LNCAP (cell line): ENCODE measurements around the gene TRABD2B.

Source experiments
- CTCF ChIP-seq: fragments of 450-650 bp; IDR thresholded peaks from 2 replicates; pipeline ENCODE4 v1.5.1; 2017; ENCODE audit warnings: mild to moderate bottlenecking

Gene TRABD2B

GRCh38 chr1:47713975-47714767 lies 283.0 kb downstream of the TRABD2B start:
- TF ChIP-seq CTCF, result no peak

GRCh38 chr1:47713333-47713953 lies 283.7 kb downstream of the TRABD2B start:
- no peak for TF ChIP-seq CTCF

GRCh38 chr1:47712596-47713299 lies 284.4 kb downstream of the TRABD2B start:
- no peak for TF ChIP-seq CTCF

GRCh38 chr1:47711848-47712492 lies 285.2 kb downstream of the TRABD2B start:
- no peak for TF ChIP-seq CTCF

DNA sequence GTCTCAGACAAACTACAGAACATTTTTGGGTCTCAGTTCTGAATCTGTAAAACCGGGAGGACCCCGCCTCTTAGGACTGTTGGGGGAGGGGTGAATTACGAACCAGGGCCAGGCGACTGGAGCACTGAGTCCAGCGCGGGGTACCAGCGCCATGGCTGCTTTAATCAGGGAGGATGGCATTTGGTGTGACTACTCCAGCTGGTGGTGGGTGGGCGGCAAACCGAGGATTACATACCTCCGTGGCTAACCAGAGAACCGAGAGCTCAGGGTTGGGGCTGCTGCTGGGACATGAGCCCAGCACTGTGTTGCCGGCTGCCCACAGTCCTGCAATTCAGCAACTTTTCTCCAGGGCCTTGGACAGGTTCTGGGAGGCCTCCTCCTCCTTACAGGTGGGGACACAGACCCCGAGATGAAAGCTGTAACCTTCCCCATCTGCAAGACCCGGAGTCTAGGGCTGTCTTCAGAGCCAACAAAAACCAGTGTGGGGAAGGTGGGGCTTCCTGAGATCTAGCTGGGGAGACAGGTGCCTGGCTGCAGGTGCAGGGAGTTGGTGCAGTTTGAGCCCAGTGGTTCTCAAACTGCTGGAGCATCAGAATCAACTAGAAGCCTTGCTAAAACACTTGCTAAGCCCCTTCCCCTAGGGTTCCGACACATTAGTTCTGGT lies 285.9 kb downstream of the TRABD2B start:
- no peak for TF ChIP-seq CTCF
